ENCODE results near the gene PCDHB14. TPM values are rescaled to one million over a fixed set of nuclear protein-coding genes. Genes with fewer than 3 reads are reported as not detected.

The PCDHB14 gene
- total and polyA plus RNA-seq, 8 donors: 0.31 to 6.4 (median 1.3) TPM; not detected in 1

GRCh38 chr5:141258948-141259347, 35.8 kb downstream of the PCDHB14 start:
- peaks cover 0 to 48% (median 0%) of the 10 kb centered on the region in 4 donors for H3K36me3 ChIP-seq
- no peak overlapping the region for H3K4me3 ChIP-seq
- H3K9me3 ChIP-seq: peaks cover 67 to 100% (median 100%) of the 10 kb centered on the region in 4 donors
- intact Hi-C loops (cut with DNase I; ENCODE audit: low total_unique reads): no loop called here
- TF ChIP-seq POLR2A (IDR thresholded peaks at IDR 0.05) (no peak), POLR2AphosphoS5 (IDR thresholded peaks at IDR 0.05) (no peak), EP300 (IDR thresholded peaks at IDR 0.05) (no peak)
- TF ChIP-seq, protein P1, sequence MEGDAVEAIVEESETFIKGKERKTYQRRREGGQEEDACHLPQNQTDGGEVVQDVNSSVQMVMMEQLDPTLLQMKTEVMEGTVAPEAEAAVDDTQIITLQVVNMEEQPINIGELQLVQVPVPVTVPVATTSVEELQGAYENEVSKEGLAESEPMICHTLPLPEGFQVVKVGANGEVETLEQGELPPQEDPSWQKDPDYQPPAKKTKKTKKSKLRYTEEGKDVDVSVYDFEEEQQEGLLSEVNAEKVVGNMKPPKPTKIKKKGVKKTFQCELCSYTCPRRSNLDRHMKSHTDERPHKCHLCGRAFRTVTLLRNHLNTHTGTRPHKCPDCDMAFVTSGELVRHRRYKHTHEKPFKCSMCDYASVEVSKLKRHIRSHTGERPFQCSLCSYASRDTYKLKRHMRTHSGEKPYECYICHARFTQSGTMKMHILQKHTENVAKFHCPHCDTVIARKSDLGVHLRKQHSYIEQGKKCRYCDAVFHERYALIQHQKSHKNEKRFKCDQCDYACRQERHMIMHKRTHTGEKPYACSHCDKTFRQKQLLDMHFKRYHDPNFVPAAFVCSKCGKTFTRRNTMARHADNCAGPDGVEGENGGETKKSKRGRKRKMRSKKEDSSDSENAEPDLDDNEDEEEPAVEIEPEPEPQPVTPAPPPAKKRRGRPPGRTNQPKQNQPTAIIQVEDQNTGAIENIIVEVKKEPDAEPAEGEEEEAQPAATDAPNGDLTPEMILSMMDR (IDR thresholded peaks at IDR 0.05): no peak
- no peaks in the 10 kb centered on the region for H3K4me1 ChIP-seq
- no peak for DNase-seq
- no peak overlapping the region for H3K27ac ChIP-seq
- no peaks in the 10 kb centered on the region for H3K27me3 ChIP-seq

DNA sequence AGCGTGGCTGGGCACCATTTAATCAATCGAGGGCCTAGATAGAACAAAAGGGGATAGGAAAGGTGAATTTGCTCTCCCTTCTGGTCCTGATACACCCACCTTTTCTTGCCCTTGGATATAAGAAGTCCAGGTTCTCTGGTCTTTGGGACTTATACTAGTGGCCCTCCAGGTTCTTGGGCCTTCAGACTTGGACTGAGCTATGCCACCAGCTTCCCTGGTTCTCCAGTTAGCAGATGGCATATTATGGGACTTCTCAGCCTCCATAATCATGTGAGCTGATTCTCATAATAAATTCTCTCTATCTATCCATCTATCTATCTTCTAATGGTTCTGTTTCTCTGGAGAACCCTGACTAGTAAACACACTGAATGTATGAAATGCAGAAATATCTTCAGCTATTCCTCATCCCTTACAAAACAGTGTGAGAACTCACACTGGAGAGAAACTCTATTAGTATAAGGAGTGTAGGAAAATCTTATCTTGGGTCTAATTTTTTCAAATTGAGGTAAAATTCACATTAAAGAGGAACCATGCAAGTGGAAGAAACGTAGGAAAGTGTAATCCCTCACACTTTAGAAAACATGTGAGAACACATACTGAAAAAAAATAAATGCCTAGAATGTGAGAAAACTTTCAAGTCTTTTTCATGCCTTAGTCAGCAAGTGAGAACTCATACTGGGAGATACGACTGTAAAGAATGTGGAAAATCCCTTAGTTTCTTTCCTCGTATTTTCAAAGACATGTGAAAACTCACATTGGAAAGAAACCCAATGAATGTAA, 37.5 kb downstream of the PCDHB14 start:
- Histone ChIP-seq H3K27ac (no peak overlapping the region), H3K9me3 (peaks cover 80 to 100% (median 100%) of the 10 kb centered on the region in 4 donors), H3K27me3 (no peaks in the 10 kb centered on the region), H3K4me3 (no peak overlapping the region), H3K4me1 (no peaks in the 10 kb centered on the region), H3K36me3 (peaks cover 0 to 52% (median 4%) of the 10 kb centered on the region in 4 donors)
- TF ChIP-seq, protein P1 (IDR thresholded peaks at IDR 0.05): no peak
- no peak for TF ChIP-seq POLR2AphosphoS5 (IDR thresholded peaks at IDR 0.05)
- no peak for TF ChIP-seq EP300 (IDR thresholded peaks at IDR 0.05)
- no peak for TF ChIP-seq POLR2A (IDR thresholded peaks at IDR 0.05)
- DNase-seq: no peak
- intact Hi-C loops (cut with DNase I; ENCODE audit: low total_unique reads): no loop called here
- WGBS, 5 donors: 58 to 71% (median 62%) methylated on average over 5 of the region's 5 CpGs

- DNase-seq: no peak
- intact Hi-C loops (cut with DNase I; ENCODE audit: low total_unique reads): no loop called here
- Histone ChIP-seq H3K9me3 (peaks cover 83 to 100% (median 100%) of the 10 kb centered on the region in 4 donors), H3K4me3 (no peak overlapping the region), H3K36me3 (peaks cover 0 to 53% (median 6%) of the 10 kb centered on the region in 4 donors), H3K27ac (no peak overlapping the region), H3K4me1 (no peaks in the 10 kb centered on the region), H3K27me3 (no peaks in the 10 kb centered on the region)
- no peak for TF ChIP-seq POLR2AphosphoS5 (IDR thresholded peaks at IDR 0.05)
- TF ChIP-seq, protein P1 (IDR thresholded peaks at IDR 0.05): no peak
- no peak for TF ChIP-seq POLR2A (IDR thresholded peaks at IDR 0.05)
- no peak for TF ChIP-seq EP300 (IDR thresholded peaks at IDR 0.05)
- WGBS, 5 donors: 48 to 80% (median 70%) methylated on average over 1 of the region's 1 CpG
Observed at GRCh38 chr5:141261238-141261546, 38.0 kb downstream of the PCDHB14 start.

DNA sequence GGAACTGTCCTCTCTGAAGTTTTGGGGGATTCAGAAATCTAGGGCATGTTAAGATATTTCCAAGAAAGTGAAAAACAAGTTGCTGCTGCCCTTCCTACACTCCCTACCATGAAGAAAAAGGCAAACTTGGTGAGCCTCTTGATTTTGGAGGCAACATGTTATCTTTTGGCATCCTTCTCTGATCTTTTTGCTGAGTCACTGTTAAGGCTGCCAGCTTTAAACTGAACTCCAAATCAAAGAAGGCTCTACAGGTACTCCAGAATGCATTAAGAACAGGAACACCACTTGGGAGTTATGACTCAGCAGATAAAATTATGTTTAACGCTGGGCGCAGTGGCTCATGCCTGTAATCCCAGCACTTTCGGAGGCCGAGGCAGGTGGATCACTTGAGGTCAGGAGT, 46.1 kb downstream of the PCDHB14 start:
- Histone ChIP-seq H3K9me3 (peaks cover 83 to 100% (median 99%) of the 10 kb centered on the region in 4 donors), H3K36me3 (peaks cover 0 to 39% (median 8%) of the 10 kb centered on the region in 4 donors), H3K4me3 (no peak overlapping the region), H3K4me1 (no peaks in the 10 kb centered on the region), H3K27me3 (no peaks in the 10 kb centered on the region), H3K27ac (no peak overlapping the region)
- no peak for TF ChIP-seq EP300 (IDR thresholded peaks at IDR 0.05)
- TF ChIP-seq, protein P1 (IDR thresholded peaks at IDR 0.05): no peak
- TF ChIP-seq POLR2AphosphoS5 (IDR thresholded peaks at IDR 0.05): no peak
- TF ChIP-seq POLR2A (IDR thresholded peaks at IDR 0.05): no peak
- WGBS, 5 donors: 93 to 100% (median 96%) methylated on average over 4 of the region's 4 CpGs
- intact Hi-C loops (cut with DNase I; ENCODE audit: low total_unique reads): no loop called here
- no peak for DNase-seq
